ENCODE measurements around the gene CDHR3. TPM values are rescaled to one million over a fixed set of nuclear protein-coding genes. Genes with fewer than 3 reads are reported as not detected.

The CDHR3 gene
- total RNA-seq, 1 experiment from 2014 or later = 1.2 TPM

DNA sequence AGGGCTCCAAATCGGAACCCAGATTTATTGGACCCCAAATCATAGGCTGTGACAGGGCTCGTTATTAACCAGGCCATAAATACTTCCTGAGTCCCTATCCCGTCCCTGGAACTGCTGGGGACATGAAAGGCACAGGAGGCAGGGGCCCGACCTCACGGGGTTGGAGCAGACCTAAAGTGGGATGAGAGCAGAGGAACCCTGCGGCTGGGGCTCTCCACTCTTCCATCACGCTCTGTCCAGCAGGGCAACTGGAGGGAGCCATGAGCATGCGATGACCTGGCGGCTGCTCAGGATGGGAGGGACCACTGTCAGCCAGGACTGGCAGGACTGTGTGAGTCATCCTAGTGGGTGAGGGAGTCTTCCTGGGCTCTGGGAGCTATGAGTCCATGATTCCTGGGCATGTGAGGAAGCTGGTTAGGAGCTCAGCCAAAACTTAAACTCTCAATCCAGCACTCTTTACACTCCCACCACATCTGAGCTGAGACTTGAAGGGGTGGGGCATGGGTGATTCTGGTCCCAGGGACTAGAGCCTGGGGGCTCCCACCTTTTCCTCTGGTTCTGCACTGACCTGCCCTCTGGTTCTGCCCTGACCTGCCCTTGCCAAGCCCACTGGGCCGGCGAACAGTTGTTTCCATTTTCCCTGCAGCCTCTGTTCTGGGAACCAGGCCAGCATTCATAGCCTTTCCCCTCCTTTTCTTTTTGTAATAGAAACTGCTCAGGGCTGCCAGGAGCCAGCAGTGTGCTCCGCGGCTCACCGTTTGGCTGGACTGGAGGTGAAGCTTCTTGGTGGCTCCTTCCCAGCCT is 101.9 kb downstream of the CDHR3 start:
- DNase-seq (ENCODE audit: low read depth) = peak; percentile 99

DNA sequence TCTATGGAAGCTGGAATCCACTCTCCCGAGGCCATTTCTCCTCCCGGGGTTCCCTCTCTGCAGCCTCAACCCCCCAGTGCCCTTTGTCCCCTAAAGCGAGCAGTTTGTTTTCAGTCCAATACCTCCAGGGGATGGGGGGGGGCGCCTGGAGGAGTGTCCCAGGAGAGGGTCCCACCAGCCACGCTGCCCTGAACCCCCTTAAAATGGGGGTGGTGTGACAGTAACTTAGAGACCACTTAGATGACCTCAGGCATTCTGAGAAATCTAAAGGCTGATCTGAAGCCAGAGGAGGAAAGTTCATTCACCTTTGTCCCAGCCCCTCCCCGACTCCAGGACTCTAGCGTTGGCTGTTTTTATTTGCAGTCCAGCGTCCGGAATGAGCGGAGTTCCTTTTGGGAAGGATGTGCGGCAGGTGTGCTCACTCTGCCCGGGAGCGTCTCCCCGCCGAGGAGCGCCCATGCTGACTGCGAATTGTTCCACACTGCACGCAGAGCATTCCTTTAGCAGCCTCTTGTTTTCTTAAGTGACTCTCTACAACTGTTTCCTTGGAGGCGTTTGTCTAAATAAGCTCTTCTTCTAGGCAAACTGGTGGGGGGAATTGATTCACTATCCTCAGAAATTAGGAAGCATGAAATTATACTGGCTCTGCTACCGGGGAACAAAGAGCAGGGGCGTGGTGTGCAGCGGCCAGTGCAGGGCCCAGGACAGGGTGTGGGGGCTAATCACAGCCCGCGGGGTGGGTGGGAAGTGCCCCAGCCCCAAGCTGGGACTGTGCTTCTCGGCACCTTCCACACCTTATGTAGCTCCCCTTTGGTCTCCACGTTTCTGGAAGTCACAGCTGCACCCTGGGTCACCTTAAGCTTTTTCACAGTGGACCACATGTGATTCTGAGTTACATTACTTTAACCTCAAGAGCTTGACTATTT is 102.8 kb downstream of the CDHR3 start:
- peak; percentile 35 for DNase-seq (ENCODE audit: low read depth)

DNA sequence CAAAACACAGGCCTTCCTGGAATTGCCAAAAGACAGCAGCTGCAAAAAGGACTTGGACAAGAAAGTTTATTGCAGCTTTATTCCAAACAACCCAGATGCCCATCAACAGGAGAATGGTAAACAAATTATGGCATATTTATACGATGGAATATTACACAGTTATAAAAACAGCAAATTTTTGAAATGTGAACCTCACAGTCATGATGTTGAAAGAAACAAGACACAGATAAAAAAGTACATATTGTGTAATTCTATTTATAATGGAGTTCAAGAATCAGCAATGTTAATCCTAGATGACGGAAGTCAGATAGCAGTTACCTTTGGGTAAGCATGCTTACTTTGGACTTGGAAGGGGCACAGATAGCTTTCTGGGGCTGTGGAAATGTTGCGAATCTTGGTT is 104.6 kb downstream of the CDHR3 start:
- no peak for DNase-seq (ENCODE audit: low read depth)

DNA sequence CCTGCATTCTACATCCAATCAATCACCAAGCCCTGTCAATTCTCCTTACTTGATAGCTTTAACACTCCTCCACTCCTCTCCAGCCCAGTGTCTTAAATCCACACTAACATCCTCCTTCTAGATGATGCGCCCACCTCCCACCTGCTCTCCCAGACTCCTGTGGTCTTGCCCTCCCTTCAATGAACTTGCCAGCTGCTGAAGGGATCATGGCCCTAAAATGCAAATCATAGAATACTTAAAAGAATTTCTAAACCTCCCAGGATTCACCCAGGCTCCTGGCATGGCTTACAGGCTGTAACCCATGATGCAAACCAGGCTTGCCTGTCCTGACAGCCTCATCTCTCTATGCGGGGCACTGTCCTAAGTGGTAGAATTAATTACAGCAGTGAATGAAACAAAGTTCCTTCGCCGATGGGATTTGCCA is 105.5 kb downstream of the CDHR3 start:
- peak; percentile 47 for DNase-seq (ENCODE audit: low read depth)

DNA sequence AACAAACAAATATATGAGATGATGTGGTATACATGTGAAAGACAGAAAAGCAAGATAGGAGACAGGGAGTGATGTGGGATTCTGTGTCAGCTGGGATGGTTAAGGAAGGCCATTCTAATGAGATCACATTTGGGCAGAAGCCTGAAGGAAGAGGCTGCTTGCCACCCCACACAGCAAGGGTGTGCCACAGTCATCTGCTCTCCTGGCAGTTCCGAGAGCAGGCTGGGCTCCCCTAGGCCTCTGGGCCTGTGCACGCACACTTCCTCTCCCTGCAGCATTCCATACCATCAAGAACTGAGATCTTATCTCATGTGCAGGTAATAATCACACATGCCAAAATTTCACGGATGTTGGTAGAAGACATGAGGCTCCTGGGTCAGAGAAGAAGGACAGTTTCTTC is 105.9 kb downstream of the CDHR3 start:
- peak; percentile 56 for DNase-seq (ENCODE audit: low read depth)

DNA sequence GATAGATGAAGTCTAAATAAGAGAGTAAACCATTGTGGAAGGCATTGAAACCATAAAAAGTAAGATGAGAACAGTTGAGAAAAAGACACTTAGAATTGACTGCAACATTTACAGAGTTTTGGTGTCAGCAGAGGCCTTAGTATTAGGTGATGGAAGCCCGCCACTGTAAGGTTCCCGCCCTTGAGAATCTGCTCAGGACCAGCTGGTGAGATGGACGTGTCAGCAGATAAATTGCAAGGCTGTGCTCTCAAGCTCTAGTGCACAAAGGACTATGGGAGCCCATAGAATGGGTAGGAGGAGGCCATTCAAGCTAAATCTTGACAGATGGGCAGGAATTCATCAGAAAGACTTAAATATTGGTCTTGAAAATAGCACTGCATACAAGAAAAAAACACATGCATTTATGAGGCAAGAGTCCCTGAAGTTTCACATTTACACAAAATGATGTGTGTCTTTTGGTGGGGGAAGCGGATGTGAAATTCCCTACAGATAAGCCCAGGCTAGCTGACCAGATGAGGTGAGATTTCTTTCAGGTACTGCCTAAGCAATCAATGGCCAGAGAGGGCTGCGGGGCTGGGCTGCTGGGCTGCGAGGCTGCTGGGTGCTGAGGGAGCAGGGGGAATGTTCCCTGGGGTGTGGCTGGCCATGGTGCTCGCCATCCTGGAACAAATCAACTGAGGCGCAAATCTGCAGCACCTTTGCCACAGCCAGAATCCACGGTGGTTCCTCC is 106.6 kb downstream of the CDHR3 start:
- no peak for DNase-seq (ENCODE audit: low read depth)

DNA sequence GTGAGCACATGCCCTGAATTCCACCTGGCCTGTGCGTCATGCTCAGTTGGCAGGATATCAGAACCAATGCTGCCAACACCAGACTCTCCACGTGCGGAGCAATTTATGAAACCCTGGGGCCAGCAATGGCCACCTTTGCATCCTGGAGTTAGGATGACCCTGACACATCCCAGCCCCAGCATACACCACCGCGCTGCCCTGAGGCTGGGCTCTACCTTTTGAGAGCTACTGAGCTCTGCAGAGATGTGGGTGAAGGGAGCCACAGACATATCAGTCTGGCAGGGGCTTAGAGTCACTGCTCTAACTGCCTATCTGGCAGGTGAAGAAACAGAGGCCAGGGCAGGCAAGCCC is 107.1 kb downstream of the CDHR3 start:
- no peak for DNase-seq (ENCODE audit: low read depth)

DNA sequence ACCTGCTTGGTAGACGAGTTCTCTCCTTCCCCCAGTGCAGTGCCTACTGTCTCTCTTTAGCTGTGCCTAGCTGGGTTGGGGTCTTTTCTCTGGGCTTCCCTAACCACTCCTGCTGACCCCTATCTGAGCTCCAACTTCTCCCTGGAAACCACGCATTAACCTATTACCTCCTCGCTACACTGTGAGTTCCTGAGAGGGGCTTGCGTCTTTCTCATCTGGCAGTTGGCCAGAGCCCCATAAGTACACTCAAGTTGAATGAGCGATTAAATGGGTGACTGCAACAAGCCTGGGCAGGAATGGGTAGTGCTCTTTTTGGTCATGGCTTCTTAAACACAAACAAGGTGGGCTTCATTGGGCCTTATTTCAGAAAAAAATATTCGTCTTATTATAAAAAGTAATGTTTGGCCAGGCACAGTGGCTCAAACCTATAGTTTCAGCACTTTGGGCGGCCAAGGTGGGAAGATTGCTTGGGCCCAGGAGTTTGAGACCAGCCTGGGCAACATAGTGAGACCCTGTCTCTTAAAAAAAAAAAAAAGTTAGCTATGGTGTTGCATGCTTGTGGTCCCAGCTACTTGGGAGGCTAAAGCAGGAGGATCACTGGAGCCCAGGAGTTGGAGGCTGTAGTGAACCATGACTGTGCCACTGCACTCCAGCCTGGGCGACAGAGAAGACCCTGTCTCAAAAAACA is 107.6 kb downstream of the CDHR3 start:
- DNase-seq (ENCODE audit: low read depth) = no peak

DNA sequence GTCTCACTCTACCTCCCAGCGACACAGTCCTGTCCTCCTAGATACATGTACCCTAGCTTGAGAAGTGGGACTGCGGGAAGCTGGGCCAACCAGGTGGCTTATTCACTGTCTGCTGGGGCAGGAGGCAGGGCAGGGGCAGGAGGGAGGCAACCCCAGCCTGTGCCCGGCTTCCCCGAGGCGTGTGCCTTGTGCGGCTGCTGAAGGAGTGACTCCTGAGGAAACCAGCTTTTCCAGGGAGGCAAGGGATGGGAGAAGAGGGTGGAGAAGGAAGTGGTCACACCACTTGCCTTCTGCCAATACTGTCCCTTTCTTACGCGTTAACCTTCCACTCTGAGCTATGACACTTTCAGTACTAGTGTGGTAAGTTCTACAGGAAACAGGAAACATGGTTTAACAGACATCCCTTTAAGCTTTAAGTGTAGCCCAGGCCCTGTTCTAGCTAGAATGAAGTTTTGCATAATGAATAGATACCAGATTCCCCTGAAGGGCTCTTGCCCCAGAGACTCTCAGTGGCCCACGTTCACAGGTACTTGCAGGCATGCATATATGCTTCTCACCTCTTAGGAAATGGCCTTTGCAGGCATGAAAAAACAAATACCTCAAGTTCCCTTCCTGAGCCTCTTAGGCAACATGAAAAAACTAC is 108.4 kb downstream of the CDHR3 start:
- DNase-seq (ENCODE audit: low read depth) = no peak

DNA sequence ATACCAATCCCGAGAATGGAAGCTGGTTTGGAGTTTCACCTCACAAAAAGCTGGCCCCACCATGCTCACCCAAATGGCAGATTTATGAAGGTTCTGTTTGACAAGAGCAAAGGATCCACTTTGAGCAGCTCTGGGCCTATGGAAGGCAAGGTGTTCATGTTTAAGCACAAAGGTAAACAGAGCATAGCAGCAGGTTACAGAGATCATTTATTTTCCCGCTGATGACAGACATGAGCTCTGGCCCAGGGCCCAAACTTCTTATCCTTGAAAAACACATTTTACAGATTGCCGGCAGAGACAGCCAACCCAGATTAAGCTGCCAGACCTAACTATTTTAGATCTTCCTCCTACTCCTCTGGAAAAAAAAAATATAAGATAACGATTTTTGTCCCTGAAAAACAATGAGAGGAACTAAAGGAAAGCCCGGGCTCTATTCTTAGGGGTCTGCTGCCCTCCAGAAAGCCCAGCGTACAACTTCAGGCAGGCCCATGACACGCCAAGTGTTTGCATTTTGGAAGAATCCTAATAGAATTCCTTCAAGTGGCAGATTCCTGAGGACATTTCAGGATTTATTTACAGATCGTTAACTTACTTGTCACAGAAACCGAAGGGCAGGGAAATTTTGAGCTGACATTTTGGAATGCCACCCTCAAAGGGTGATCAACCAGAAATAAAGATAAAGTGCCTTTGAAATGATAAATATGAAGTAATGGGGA is 109.1 kb downstream of the CDHR3 start:
- DNase-seq (ENCODE audit: low read depth) = no peak

DNA sequence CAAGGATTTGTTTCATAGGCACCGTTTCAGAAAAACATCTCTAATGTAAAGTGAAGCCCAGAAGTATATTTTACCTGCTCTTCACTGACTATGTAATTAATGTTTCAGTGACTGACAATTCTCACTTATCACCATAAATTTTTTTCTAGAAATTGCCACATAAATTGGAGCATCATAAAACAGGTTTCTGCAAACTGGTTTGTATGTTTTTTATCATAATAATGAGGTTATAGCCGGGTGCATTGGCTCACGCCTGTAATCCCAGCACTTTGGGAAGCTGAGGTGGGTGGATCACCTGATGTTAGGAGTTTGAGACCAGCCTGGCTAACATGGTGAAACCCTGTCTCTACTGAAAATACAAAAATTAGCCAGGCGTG is 109.6 kb downstream of the CDHR3 start:
- DNase-seq (ENCODE audit: low read depth) = no peak

DNA sequence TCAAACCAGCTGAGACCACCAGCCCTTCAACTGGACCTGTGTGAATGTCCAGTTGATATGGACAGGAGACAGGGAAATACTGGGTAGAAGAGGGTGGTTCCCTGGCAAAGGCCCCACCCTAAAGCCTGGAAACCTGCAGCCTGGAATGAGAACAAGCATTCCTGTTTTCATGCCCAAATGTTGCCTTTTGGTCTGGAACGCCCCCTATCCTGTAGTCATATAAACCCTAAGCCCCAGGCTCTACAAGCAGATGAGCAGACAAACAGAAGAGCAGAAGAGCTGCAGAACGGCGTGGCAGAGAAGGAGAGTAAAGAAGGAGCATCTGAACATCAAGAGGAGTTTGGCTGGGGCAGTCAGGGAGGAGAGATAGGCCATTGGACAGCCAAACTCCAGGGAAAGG is 110.6 kb downstream of the CDHR3 start:
- no peak for DNase-seq (ENCODE audit: low read depth)

DNA sequence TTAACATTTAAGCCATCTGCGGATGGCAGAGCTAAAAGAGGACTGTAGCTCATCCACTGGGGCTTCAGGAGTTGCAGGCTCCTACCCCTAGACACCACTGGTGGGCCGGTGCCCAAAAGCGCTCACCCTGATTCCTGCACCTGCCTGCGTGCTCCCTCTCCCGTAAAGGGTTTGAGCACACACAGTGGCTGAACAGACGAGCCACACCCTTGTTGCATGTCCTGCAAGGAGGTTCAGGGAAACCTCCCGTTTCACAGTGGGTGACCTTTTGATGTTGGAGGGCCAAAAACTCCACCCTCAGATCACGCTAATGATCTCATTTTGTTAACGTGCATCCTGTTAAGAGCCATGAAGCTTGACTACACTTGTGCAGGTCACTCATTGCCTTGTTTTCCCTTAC is 111.2 kb downstream of the CDHR3 start:
- DNase-seq (ENCODE audit: low read depth) = no peak

DNA sequence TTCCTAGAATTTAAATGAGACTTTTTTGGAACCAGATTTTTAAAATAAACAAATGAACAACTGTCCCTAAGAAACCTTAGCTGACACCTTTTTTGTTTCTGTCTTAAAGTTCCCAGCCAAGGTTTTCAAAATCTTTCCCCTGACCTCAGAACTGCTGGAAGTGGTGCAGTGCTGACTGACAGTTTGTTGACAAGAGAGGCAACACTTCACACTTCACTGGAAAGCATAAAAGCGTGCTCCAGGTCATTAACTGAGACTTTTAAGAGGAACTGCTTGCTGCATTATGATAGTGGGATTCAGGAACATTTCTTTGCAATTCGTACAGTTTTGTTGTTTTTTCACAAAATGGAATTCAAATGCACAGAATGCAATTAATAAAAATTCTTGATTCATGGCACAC is 112.9 kb downstream of the CDHR3 start:
- no peak for DNase-seq (ENCODE audit: low read depth)

DNA sequence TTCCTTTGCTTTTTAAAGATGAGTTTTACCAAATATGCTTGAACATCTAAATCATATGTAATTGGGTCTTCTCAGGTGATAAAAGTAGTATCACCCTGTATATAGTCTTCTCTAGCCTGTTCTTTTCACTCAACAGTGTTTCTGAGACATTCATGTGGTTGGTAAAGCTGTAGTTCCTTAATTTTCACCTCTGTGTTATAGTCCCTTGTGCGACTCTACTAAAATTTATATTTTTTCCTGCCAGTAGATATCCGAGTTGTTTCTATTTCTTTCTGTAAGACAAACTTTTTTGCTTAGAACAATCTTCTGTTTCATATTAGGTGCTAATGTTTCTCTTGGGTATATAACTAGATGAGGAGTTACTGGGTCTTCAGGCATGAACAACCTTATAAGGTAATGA is 113.5 kb downstream of the CDHR3 start:
- no peak for DNase-seq (ENCODE audit: low read depth)

DNA sequence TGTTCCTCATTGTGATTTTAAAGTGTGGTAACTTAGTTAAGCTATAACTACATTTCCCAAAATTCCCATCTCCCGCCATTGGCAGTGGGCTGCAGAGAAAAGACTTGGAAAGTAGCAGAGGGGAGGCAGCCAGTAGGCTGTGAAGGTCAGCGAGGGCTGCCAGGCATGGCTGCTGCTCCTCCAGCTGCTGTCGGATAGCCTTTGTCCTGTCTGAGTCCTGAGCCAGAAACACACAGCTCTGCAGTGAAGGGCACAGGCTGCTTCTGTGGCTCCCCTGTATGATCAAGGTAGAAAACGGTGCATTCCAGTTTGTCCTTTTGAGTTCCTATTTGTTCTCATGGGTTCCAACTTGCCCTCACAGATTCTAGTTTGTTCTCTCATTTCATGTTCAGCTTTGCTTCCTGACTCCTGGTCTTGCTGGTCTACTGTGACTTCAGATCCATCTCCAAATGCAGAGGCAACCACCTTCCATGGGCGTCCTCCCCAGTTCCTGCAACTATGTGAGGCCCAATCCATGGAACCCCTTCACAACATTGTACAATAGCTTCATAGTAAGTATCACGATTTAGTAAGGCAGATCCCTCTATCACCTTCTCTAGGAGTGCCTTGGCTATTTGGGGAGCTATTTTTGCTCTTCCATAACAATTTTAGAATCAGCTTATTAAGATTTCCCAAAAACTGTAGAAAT is 117.4 kb downstream of the CDHR3 start:
- no peak for DNase-seq (ENCODE audit: low read depth)

DNA sequence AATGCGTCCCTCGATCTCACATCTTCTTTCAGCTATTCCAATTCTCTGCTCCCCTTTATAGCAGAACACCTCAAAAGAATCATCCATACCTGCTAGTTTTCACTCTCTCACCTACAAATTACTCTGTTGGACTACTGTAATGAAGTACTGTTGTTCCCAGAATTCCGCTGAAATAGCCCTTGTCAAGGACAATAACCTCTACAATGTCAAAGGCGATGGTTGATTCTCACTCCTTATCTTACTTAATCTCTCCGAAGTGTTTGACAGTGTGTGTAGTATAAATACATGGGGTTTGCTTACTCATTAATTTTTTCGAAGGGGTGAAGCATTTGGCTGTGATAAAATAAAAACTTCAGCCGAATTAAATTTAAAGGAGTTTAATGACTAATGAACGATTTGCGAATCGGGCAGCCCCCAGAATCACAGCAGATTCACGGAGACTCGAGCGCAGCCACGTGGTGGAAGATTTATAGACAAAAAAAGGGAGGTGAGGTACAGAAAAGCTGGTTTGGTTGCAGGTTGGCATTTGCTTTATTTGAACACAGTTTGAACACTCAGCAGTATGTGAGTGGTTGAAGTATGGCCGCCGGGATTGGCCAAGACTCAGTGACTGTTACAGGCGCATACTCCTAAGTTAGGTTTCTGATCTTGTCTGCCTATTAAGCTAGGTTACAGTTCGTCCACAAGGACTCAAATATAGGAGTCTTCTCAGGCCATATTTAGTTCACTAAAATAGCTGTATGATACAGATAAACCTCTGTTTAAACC is 119.2 kb downstream of the CDHR3 start:
- no peak for DNase-seq (ENCODE audit: low read depth)

Data from LHCN-M2 (cell line).